ENCODE results near the gene AMD1. TPM values are rescaled to one million over a fixed set of nuclear protein-coding genes. Genes with fewer than 3 reads are reported as not detected.
A peak's percentile ranks its signal among the peaks of the same experiment; 100 is the strongest.

AMD1 gene
- total RNA-seq = 10 to 100 TPM; 33.5 to 57.1 (median 45.1) TPM

- ATAC-seq (peak; percentile 71 to 79), DNase-seq (peak; percentile 98)
- Histone ChIP-seq H3K27ac (peak within 1 kb of the TSS; percentile 92 to 97 (median 96)), H3K36me3 (no peaks in the 10 kb centered on the region), H3K27me3 (no peaks in the 10 kb centered on the region), H3K4me1 (peaks cover 24 to 29% of the 10 kb centered on the region in 2 donors), H3K4me3 (peak within 1 kb of the TSS; percentile 79 to 94 (median 87)), H3K9me3 (no peaks in the 10 kb centered on the region)
- no peak for TF ChIP-seq CTCF (IDR thresholded peaks at IDR 0.05 in 4 of 5, conservative IDR thresholded peaks at IDR 0.05 in 1 of 5)
- TF ChIP-seq POLR2A (IDR thresholded peaks at IDR 0.05) = peak; percentile 99
- intact Hi-C loops (cut with DNase I; ENCODE audit: low total_unique reads) (loop anchor here (1.0 to 10.0 kb wide), 4 partner anchors 59 to 611 kb away; partner anchors contain the start of genes CDK19, REV3L and RPF2), in situ Hi-C loops (cut with MboI; ENCODE audit: low sequenced_read_pairs in 4 of 4) (loop anchor here in 3 of 4 donors (10.0 kb wide), 2 partner anchors 59 to 81 kb away; partner anchors contain the start of genes CDK19 (in 2 of the 3) and GTF3C6 (in 1 of the 3))
These were observed at the start of gene AMD1 for GRCh38 chr6:110873981-110874879. AMD1 (plus strand) TSS chr6:110874785; CDS start chr6:110875106, 321 bp downstream.

- Histone ChIP-seq H3K9me3 (no peaks in the 10 kb centered on the region), H3K27me3 (no peaks in the 10 kb centered on the region), H3K36me3 (no peaks in the 10 kb centered on the region), H3K4me3 (no peak overlapping the region), H3K27ac (peak overlapping the region in 2 of 4 donors; percentile 38 to 48), H3K4me1 (peaks cover 0 to 7% of the 10 kb centered on the region in 2 donors)
- TF ChIP-seq POLR2A (IDR thresholded peaks at IDR 0.05) = no peak
- no peak for TF ChIP-seq CTCF (IDR thresholded peaks at IDR 0.05 in 4 of 5, conservative IDR thresholded peaks at IDR 0.05 in 1 of 5)
- DNase-seq (peak in 1 of 2 donors; percentile 23), ATAC-seq (peak; percentile 33 to 56)
- in situ Hi-C loops (cut with MboI; ENCODE audit: low sequenced_read_pairs in 4 of 4) = loop anchor here in 1 of 4 donors (5.0 kb wide), 1 partner anchor 41 kb away; no protein-coding TSS in a partner anchor
- intact Hi-C loops (cut with DNase I; ENCODE audit: low total_unique reads) = no loop called here
These were observed 48.1 kb upstream of the AMD1 start for GRCh38 chr6:110826236-110827129.

- Histone ChIP-seq H3K4me1 (no peaks in the 10 kb centered on the region), H3K4me3 (no peak overlapping the region), H3K36me3 (no peaks in the 10 kb centered on the region), H3K27ac (no peak overlapping the region), H3K27me3 (no peaks in the 10 kb centered on the region), H3K9me3 (no peaks in the 10 kb centered on the region)
- in situ Hi-C loops (cut with MboI; ENCODE audit: low sequenced_read_pairs in 4 of 4) (loop anchor here in 1 of 4 donors (5.0 kb wide), 1 partner anchor 39 kb away; no protein-coding TSS in a partner anchor), intact Hi-C loops (cut with DNase I; ENCODE audit: low total_unique reads) (no loop called here)
- TF ChIP-seq POLR2A (IDR thresholded peaks at IDR 0.05) = no peak
- TF ChIP-seq CTCF (IDR thresholded peaks at IDR 0.05 in 4 of 5, conservative IDR thresholded peaks at IDR 0.05 in 1 of 5) = no peak
- ATAC-seq (no peak), DNase-seq (no peak)
These were observed 46.2 kb upstream of the AMD1 start for GRCh38 chr6:110828396-110828795.

GRCh38 chr6:110831405-110831804, 43.2 kb upstream of the AMD1 start:
- Histone ChIP-seq H3K36me3 (no peaks in the 10 kb centered on the region), H3K27me3 (no peaks in the 10 kb centered on the region), H3K4me3 (no peak overlapping the region), H3K27ac (no peak overlapping the region), H3K4me1 (no peaks in the 10 kb centered on the region), H3K9me3 (no peaks in the 10 kb centered on the region)
- no peak for DNase-seq
- no peak for ATAC-seq
- intact Hi-C loops (cut with DNase I; ENCODE audit: low total_unique reads) = no loop called here
- in situ Hi-C loops (cut with MboI; ENCODE audit: low sequenced_read_pairs in 4 of 4) = no loop called here
- no peak for TF ChIP-seq CTCF (IDR thresholded peaks at IDR 0.05 in 4 of 5, conservative IDR thresholded peaks at IDR 0.05 in 1 of 5)
